ENCODE measurements around the gene NHLRC2.
A peak's percentile ranks its signal among the peaks of the same experiment; 100 is the strongest.

The NHLRC2 gene

GRCh38 chr10:113945075-113945686, 90.7 kb downstream of the NHLRC2 start:
- DNase-seq, result no peak

DNA sequence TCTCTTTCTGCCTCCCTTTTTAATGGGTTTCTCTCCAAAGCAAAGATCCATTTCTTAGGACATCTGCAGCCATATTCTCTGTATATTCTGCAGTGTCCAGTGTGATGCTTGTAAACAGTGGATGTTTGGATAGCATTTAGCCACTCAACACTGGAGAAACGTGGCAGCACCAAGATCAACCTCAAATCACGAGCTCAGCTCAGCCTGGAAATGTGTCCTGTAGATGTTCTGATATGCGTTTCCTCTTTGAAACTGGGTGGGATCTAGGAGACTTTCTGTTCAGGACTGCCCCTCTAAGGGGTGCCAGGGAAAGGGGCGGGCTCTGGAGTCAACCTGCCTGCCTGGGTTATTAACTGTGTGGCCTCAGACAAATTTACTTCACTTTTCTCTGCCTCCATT, 91.2 kb downstream of the NHLRC2 start:
- DNase-seq, result no peak

GRCh38 chr10:113947184-113948041, 93.0 kb downstream of the NHLRC2 start:
- DNase-seq, result no peak

DNA sequence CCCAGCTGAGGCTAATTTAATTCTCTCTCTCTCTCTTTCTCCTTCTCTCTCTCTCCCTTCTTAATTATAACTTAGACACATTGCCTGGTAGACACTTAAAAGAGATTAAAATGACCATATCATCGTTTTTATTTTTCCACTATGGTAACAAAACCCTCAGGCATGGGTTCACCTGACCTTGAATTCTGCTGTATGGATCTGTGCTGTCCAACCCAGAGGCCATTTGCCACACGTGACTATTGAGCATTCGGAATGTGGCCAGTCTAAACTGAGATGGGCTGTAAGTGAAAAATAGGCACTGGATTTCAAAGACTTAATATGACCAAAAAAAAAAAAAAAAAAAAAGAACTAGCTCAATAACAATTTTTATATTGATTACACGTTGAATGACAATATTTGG, 93.6 kb downstream of the NHLRC2 start:
- no peak for DNase-seq

GRCh38 chr10:113950268-113950667, 95.8 kb downstream of the NHLRC2 start:
- DNase-seq, result no peak

DNA sequence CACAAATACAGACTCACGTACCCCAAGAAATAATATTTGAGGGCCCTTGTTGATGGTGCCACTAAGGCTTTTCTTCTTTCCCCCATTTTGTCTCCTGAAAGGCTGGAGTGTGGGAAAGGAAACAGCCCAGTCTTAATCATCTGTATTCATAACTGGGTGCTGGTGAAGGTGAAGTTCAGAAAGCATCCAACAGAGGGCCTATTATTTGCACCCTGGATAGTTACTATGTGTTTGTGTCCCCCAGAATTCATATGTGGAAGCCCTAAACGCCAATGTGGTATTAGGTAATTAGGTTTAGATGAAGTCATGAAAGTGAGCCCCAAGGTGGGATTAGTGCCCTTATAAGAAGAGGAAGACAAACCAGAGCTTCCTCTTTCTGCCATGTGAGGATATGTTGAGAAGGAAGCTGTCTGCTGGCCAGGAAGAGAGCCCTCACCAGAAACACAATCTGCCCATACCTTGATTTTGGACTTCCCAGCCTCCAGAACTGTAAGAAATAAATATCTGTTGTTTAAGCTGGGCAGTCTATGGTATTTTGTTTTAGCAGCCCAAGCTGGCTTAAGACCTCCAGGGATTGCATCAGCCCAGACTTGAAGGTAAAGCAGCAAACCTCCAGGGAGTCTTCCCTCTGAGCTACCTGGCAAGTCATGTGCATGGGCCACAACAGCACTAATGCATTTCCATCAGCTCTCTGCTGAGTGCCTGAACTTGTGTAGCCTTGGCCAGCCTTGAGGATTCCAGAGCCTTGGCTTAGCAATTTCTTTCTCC, 99.2 kb downstream of the NHLRC2 start:
- no peak for DNase-seq

GRCh38 chr10:113954409-113954808, 99.9 kb downstream of the NHLRC2 start:
- no peak for DNase-seq

GRCh38 chr10:113957013-113957412, 102.6 kb downstream of the NHLRC2 start:
- DNase-seq, result no peak

GRCh38 chr10:113958631-113959382, 104.3 kb downstream of the NHLRC2 start:
- no peak for DNase-seq

DNA sequence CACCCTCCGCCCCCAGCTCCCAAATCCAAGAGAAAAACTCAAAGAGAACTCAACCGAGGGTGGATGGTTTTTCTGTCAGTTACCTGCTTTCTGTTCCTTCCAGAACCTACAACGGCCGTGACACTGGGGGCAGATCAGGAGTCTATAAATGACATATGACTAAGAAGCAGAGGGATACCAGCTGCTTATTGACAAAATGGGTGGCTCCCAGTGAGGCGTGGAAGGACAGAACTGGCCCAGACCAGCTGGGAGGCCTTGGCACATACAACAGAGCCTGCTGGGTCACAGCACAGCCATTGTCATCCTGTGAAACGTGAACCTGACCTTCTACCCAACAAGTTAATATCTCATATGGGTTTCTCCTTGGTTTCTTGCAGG, 104.9 kb downstream of the NHLRC2 start:
- DNase-seq, result no peak

DNA sequence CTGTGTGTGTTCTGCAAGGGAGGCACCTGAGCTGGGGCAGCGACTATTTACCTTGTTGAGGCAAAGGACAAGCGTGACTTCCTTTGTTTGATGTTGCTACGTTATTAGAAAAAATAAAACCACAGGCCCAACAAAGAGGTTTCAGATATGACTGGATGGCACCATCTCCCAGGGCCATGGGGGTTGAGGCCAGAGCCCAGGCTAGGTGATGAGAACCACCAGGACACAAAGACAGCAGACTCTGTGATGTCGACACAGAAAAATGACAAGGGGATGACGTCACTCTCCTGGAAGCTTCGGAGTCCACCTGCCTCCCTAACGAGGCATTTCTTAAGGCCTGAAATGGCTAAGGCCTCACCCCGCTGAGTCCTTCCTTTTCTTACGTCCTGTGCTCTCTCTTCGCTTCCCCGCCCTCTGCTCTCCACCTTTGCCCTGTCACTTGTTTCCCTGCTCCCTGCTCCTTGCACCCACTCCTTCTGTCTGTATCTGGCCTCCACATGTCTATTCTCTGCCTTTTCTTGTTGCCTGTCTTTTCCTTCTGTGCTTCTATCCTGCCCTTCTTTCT, 106.2 kb downstream of the NHLRC2 start:
- DNase-seq, result peak; percentile 40

DNA sequence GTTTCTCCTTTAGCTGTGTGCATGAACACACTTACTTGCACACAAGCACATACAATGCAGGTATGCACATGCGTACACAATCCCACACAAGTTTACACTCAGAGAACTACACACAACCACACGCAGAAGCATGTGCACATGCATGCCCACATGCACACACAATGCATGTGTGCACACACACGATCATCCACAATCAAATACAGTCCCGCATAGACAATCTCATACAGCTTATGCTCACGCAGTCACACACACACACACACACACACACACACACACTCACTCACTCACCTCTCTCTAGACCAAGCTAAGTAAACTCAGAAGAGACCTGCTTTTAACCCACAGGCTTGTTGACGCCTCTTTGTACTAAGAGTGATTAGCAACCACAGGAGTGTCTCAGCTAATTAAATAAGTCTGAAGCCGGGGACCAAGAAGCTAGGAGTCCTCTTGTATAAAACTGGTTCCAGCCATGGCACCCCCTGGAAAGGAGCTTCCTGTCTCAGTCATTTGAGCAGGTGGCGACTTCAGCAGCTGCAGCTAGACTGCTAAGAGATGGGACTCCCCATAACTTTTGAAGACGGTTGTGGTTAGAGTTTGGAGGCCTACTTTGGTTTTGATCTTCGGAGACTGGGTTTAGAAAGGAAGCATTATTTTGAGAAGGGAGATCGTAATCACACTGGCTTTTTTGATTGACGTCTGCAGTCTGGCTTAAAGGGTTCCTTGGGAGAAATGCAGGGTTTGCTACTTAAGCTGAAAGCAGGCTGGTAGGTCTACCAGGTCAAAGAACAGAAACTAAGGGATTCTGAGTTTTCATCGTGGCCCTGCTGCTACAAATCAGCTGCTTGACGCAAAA, 106.9 kb downstream of the NHLRC2 start:
- no peak for DNase-seq

- DNase-seq, result no peak
These were observed 110.6 kb downstream of the NHLRC2 start for GRCh38 chr10:113965077-113965476.

DNA sequence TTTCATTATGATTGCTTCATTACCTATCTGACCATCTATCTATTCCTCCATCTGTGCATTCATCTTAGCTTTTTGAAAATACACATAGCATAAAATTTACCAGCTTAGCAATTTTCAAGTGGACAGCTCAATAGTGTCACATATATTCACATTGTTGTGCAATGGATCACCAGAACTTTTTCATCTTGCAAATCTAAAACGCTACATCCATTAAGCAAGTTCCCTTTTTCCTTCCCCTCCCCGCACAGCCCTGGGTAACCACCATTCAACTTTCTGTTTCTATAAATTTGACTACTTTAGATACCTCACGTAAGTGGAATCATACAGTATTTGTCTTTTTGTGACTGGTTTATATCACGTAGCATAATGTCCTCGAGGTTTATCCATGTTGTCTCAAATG, 111.2 kb downstream of the NHLRC2 start:
- no peak for DNase-seq
